GM13977 (cell line): ENCODE data around the gene PARP2.

Experiments used
- DNase-seq: peaks from one replicate; pipeline ENCODE4 v3.0.0; 2012; ENCODE audit warnings: low spot score
- in situ Hi-C: fragments of 300-500 bp; cut with MboI; formaldehyde crosslinking; loops from one replicate; pipeline ENCODE4 v1.12.0; 2022; ENCODE audit warnings: low sequenced_read_pairs, low pct_unique_long_range_greater_than_20kb, mixed read lengths, inconsistent platforms; ENCODE audit not compliant: unreplicated experiment
- TF ChIP-seq, protein P1 (sequence below): IDR thresholded peaks from 2 replicates; pipeline ENCODE4 v1.5.1; 2012; ENCODE audit warnings: mild to moderate bottlenecking, control low read depth; ENCODE audit not compliant: insufficient read depth; ENCODE audit errors: extremely low read depth, missing control alignments

PARP2 gene

DNA sequence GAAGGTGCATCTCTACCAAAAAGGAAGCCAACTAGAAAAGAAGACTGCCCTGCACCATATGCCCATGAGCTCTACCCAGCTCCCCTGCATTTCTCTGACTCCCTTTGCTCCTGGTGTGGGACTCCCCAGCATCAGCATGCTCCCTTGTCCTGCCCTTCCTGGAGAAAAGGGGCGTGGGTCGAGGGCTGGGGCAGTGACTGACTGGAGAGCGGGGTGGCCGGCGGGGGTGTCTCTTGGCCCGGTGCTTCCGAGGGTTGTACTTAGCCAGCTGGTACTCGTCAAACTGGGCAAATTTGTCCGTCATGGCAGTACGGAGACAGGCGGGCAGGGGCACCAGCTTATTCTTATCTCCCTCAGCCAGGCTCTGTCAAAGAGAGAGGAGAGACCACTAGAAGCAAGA lies 60.1 kb downstream of the PARP2 start:
- DNase-seq: no peak
- TF ChIP-seq, protein P1, sequence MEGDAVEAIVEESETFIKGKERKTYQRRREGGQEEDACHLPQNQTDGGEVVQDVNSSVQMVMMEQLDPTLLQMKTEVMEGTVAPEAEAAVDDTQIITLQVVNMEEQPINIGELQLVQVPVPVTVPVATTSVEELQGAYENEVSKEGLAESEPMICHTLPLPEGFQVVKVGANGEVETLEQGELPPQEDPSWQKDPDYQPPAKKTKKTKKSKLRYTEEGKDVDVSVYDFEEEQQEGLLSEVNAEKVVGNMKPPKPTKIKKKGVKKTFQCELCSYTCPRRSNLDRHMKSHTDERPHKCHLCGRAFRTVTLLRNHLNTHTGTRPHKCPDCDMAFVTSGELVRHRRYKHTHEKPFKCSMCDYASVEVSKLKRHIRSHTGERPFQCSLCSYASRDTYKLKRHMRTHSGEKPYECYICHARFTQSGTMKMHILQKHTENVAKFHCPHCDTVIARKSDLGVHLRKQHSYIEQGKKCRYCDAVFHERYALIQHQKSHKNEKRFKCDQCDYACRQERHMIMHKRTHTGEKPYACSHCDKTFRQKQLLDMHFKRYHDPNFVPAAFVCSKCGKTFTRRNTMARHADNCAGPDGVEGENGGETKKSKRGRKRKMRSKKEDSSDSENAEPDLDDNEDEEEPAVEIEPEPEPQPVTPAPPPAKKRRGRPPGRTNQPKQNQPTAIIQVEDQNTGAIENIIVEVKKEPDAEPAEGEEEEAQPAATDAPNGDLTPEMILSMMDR: no peak
- in situ Hi-C loops: no loop called here
